ENCODE results near the gene ZNF541. TPM values are rescaled to one million over a fixed set of nuclear protein-coding genes. Genes with fewer than 3 reads are reported as not detected.
A peak's percentile ranks its signal among the peaks of the same experiment; 100 is the strongest.
"Not testable (repeated sequence)": the region's sequence is repeated elsewhere in the genome, so short reads cannot be mapped to it uniquely, and the experiment has no call there.

Gene ZNF541
- total and polyA plus RNA-seq, 4 donors = 0.22 to 0.59 (median 0.45) TPM

DNA sequence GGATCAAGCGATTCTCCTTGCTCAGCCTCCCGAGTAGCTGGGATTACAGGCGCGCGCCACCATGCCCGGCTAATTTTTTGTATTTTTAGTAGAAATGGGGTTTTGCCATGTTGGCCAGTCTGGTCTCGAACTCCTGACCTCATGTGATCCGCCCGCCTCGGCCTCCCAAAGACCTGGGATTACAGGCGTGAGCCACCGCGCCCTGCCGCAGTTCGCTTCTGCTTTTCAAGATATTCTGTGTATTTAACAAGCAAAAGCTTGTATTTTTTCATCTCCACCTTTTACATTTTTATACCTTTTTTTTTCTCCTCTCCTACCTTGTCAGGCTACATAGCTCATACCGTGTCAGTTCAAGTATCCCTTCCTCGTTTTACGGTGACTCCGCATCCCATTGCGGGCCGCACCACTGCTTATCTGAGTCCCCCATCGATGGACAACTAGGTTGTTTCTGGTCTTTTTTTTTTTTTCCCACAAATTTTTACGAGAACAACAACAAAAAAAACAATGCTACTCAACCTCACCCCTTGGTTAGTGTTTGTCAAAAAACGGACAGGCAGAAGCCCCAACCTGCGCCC, 26.8 kb upstream of the ZNF541 start:
- WGBS (ENCODE audit: insufficient coverage) = 27% methylated on average over 20 of the region's 25 CpGs
- not testable (repeated sequence) for H3K27me3 ChIP-seq (ENCODE audit: control insufficient read depth, insufficient read depth, low read length); H3K36me3 ChIP-seq (ENCODE audit: control insufficient read depth, insufficient read depth, low read length); H3K9me3 ChIP-seq (ENCODE audit: control insufficient read depth, insufficient read depth, low read length); DNase-seq (ENCODE audit: low read depth in 4 of 6, low spot score in 6 of 6)
- H3K4me1 ChIP-seq (ENCODE audit: control insufficient read depth, insufficient read depth, low read length) = peaks cover 25% of the 10 kb centered on the region
- H3K27ac ChIP-seq (ENCODE audit: low read depth, low read length) = peak overlapping the region; percentile 78
- H3K4me3 ChIP-seq (ENCODE audit: low read depth, low read length) = peak overlapping the region; percentile 68

DNA sequence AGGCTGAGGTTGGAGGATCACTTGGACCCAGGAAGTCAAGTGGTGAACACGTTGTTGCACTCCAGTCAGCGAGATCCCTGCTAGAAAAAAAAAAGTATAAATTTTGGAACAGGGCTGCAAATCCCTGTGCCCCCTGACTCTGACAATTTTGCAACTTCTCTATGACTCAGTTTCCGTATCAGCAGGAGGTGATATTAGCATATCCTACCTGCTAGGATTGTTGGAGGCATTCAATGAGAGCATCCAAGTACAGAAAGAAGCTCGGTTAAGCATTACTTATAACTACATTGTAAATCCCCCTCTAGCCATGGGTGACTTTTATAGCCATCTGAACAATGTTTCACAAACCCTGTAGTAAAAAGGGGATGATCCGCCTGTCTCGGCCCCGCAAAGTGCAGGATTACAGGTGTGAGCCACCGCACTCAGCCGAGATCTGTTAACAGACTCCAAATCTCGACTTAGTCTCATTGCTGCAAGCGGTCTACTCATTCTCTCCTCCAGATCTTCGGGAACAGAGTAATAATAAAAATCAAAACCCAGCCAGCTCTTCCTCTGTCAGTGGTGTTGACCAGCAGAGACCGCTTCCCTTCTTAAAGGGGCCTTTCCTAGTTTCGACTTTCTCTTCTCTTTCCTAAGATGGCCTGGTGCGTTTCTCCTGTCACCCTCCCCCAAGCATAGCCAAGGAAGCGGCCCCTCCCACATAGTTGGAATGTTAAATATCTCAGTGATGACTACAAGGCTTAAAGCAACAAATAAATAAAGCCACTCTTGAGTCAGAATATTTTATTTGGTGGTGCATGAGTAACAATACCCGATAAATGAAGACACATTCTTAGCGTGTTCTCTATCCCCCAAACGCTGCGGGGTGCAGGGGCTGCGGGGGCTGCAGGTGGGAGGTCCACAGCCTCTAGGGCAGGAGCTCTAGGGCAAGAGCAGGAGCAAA, 25.7 kb upstream of the ZNF541 start:
- Histone ChIP-seq H3K36me3 (ENCODE audit: control insufficient read depth, insufficient read depth, low read length) (no peaks in the 10 kb centered on the region), H3K4me3 (ENCODE audit: low read depth, low read length) (peak overlapping the region; percentile 35), H3K27me3 (ENCODE audit: control insufficient read depth, insufficient read depth, low read length) (no peaks in the 10 kb centered on the region), H3K9me3 (ENCODE audit: control insufficient read depth, insufficient read depth, low read length) (no peaks in the 10 kb centered on the region), H3K27ac (ENCODE audit: low read depth, low read length) (peak overlapping the region; percentile 71), H3K4me1 (ENCODE audit: control insufficient read depth, insufficient read depth, low read length) (peaks cover 25% of the 10 kb centered on the region)
- 16% methylated on average over 15 of the region's 21 CpGs for WGBS (ENCODE audit: insufficient coverage)
- DNase-seq (ENCODE audit: low read depth in 4 of 6, low spot score in 6 of 6) = peak in 2 of 6 donors; percentile 7 to 45

DNA sequence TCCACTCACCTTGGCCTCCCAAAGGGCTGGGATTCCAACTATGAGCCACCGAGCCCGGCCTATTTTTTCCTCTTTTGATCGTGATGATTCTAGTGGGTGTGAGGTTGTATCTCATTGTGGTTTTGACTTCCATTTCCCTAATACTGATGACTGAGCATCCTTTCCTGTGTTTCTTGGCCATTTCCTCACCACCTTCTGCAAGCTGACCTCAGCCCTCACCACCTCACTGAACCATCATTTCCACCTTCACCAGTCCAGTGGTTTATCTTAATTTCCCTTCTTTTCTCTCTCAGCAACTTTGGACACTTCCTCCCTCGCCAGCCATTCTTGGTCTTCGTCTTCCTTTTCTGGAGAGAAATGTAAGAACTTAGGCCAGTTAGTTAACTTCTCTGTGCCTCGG, 23.0 kb upstream of the ZNF541 start:
- Histone ChIP-seq H3K27ac (ENCODE audit: low read depth, low read length) (no peak overlapping the region), H3K4me3 (ENCODE audit: low read depth, low read length) (no peak overlapping the region), H3K9me3 (ENCODE audit: control insufficient read depth, insufficient read depth, low read length) (no peaks in the 10 kb centered on the region), H3K4me1 (ENCODE audit: control insufficient read depth, insufficient read depth, low read length) (peaks cover 20% of the 10 kb centered on the region), H3K36me3 (ENCODE audit: control insufficient read depth, insufficient read depth, low read length) (no peaks in the 10 kb centered on the region), H3K27me3 (ENCODE audit: control insufficient read depth, insufficient read depth, low read length) (no peaks in the 10 kb centered on the region)
- 80% methylated on average over 2 of the region's 6 CpGs for WGBS (ENCODE audit: insufficient coverage)
- DNase-seq (ENCODE audit: low read depth in 4 of 6, low spot score in 6 of 6) = no peak

DNA sequence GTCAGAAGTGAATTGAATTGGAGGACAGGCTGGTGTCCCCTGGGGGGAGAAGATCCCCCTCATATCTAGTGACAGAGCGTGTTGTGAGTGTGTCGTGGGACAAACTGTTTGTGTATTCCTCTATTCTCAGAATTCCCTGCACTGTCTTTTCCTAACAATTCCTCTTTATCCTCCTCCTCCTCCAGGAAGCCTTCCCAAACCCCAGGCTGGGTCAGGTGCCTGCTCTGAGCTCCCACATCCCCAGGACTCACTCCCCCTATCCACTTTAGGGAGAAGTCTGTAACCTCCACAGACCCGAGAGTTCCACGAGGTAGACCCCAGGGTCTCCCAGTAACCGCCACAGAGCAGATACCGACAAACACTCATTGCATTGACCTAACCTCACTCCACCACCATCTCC, 20.9 kb upstream of the ZNF541 start:
- WGBS (ENCODE audit: insufficient coverage) = 79% methylated on average over 3 of the region's 6 CpGs
- peaks cover 4% of the 10 kb centered on the region for H3K4me1 ChIP-seq (ENCODE audit: control insufficient read depth, insufficient read depth, low read length)

DNA sequence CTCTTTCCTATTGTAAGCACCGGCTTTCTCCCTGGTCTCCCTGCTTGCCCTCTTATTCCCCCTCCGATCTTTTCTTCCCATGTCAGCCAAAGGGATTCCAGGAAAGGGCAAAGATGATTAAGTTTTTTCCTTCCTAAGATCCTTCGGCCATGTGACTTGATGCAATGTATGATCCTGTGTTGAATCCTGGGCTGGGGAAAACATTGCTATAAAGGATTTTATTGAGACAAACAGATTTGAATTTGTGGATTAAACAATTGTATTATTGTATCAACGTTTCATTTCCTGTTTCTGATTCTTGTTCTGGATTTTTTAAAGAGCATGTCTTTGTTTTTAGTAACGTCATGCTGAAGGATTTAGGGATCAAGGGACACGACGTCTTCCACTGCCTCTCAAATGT, 16.9 kb upstream of the ZNF541 start:
- Histone ChIP-seq H3K9me3 (ENCODE audit: control insufficient read depth, insufficient read depth, low read length) (no peaks in the 10 kb centered on the region), H3K36me3 (ENCODE audit: control insufficient read depth, insufficient read depth, low read length) (no peaks in the 10 kb centered on the region), H3K4me1 (ENCODE audit: control insufficient read depth, insufficient read depth, low read length) (no peaks in the 10 kb centered on the region), H3K27ac (ENCODE audit: low read depth, low read length) (no peak overlapping the region), H3K27me3 (ENCODE audit: control insufficient read depth, insufficient read depth, low read length) (no peaks in the 10 kb centered on the region), H3K4me3 (ENCODE audit: low read depth, low read length) (no peak overlapping the region)
- no peak for DNase-seq (ENCODE audit: low read depth in 4 of 6, low spot score in 6 of 6)
- no CpG with 5 or more reads among the region's 7 CpGs for WGBS (ENCODE audit: insufficient coverage)

More for the DNA sequence above, 20.9 kb upstream of the ZNF541 start:
- DNase-seq (ENCODE audit: low read depth in 4 of 6, low spot score in 6 of 6) = no peak
- no peak overlapping the region for H3K4me3 ChIP-seq (ENCODE audit: low read depth, low read length)
- H3K27ac ChIP-seq (ENCODE audit: low read depth, low read length) = no peak overlapping the region
- no peaks in the 10 kb centered on the region for H3K9me3 ChIP-seq (ENCODE audit: control insufficient read depth, insufficient read depth, low read length)
- no peaks in the 10 kb centered on the region for H3K27me3 ChIP-seq (ENCODE audit: control insufficient read depth, insufficient read depth, low read length)
- no peaks in the 10 kb centered on the region for H3K36me3 ChIP-seq (ENCODE audit: control insufficient read depth, insufficient read depth, low read length)

DNA sequence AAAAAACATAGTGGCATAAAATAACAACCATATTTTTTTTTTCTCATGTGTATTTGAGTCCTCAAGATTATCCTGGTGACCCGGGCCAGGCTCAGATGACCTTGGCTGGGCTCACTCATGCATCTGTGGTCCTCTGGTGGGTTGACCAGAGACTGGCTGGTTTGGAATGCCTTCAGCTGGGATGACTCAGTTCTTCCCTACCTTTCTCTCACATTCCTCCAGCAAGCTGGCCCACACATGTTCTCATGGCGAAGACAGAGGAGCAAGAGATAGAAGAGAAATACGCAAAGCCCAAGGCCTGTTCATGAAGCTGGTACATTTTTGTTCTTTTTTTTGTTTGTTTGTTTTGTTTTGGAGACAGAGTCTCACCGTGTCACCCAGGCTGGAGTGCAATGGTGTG, 14.3 kb upstream of the ZNF541 start:
- Histone ChIP-seq H3K27me3 (ENCODE audit: control insufficient read depth, insufficient read depth, low read length) (no peaks in the 10 kb centered on the region), H3K36me3 (ENCODE audit: control insufficient read depth, insufficient read depth, low read length) (no peaks in the 10 kb centered on the region), H3K9me3 (ENCODE audit: control insufficient read depth, insufficient read depth, low read length) (no peaks in the 10 kb centered on the region), H3K4me3 (ENCODE audit: low read depth, low read length) (no peak overlapping the region), H3K27ac (ENCODE audit: low read depth, low read length) (no peak overlapping the region), H3K4me1 (ENCODE audit: control insufficient read depth, insufficient read depth, low read length) (no peaks in the 10 kb centered on the region)
- WGBS (ENCODE audit: insufficient coverage) = 85% methylated on average over 2 of the region's 4 CpGs
- no peak for DNase-seq (ENCODE audit: low read depth in 4 of 6, low spot score in 6 of 6)

DNA sequence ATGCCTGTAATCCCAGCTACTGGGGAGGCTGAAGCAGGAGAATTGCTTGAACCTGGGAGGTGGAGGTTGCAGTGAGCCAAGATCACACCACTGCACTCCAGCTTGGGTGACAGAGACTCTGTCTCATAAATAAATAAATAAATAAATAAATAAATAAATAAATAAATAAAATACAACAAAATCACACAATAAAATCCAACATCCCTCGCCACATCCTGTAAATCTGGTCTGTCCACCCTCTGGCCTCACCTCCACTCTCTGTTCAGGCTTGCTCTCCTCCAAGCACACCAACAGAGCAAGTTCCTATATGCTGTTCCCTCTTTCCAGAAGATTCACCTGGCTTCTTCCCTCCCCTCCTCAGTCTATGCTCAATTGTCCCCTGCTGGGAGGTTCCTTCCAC, 10.2 kb upstream of the ZNF541 start:
- not testable (repeated sequence) for H3K4me3 ChIP-seq (ENCODE audit: low read depth, low read length); DNase-seq (ENCODE audit: low read depth in 4 of 6, low spot score in 6 of 6); H3K4me1 ChIP-seq (ENCODE audit: control insufficient read depth, insufficient read depth, low read length); H3K27me3 ChIP-seq (ENCODE audit: control insufficient read depth, insufficient read depth, low read length); H3K36me3 ChIP-seq (ENCODE audit: control insufficient read depth, insufficient read depth, low read length); H3K9me3 ChIP-seq (ENCODE audit: control insufficient read depth, insufficient read depth, low read length); H3K27ac ChIP-seq (ENCODE audit: low read depth, low read length)
- 90% methylated on average over 1 of the region's 1 CpG for WGBS (ENCODE audit: insufficient coverage)

DNA sequence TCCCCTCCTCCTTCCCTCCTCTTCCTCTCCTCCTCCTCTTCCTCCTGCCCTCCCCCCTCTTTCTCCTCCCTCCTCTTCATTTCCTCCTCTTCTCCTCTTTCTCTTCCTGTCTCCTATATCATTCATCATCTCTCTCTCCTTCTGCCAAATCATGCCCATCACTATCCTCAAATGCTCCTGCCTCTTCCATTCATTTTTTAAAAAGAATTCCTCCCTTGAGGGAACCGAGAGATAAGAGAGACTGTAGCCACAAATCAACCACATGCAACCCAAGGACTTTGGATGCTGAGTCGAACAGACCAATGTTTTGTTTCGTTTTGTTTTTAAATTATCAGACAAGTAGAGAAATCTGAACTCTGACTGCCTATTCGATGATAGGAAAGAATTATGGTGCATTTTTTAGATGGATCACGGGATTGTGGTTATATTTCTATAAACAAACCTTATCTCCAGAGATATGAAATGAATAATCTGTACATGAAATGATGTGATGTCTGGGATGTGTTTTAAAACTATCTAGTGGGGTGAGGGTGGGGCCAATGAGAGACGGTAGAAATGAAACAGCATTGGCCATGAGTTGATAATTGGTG, 9.5 kb upstream of the ZNF541 start:
- H3K4me1 ChIP-seq (ENCODE audit: control insufficient read depth, insufficient read depth, low read length) = no peaks in the 10 kb centered on the region
- H3K27ac ChIP-seq (ENCODE audit: low read depth, low read length) = no peak overlapping the region
- no peaks in the 10 kb centered on the region for H3K27me3 ChIP-seq (ENCODE audit: control insufficient read depth, insufficient read depth, low read length)
- no peaks in the 10 kb centered on the region for H3K9me3 ChIP-seq (ENCODE audit: control insufficient read depth, insufficient read depth, low read length)
- no CpG with 5 or more reads among the region's 6 CpGs for WGBS (ENCODE audit: insufficient coverage)
- H3K36me3 ChIP-seq (ENCODE audit: control insufficient read depth, insufficient read depth, low read length) = no peaks in the 10 kb centered on the region
- no peak overlapping the region for H3K4me3 ChIP-seq (ENCODE audit: low read depth, low read length)
- DNase-seq (ENCODE audit: low read depth in 4 of 6, low spot score in 6 of 6) = no peak

DNA sequence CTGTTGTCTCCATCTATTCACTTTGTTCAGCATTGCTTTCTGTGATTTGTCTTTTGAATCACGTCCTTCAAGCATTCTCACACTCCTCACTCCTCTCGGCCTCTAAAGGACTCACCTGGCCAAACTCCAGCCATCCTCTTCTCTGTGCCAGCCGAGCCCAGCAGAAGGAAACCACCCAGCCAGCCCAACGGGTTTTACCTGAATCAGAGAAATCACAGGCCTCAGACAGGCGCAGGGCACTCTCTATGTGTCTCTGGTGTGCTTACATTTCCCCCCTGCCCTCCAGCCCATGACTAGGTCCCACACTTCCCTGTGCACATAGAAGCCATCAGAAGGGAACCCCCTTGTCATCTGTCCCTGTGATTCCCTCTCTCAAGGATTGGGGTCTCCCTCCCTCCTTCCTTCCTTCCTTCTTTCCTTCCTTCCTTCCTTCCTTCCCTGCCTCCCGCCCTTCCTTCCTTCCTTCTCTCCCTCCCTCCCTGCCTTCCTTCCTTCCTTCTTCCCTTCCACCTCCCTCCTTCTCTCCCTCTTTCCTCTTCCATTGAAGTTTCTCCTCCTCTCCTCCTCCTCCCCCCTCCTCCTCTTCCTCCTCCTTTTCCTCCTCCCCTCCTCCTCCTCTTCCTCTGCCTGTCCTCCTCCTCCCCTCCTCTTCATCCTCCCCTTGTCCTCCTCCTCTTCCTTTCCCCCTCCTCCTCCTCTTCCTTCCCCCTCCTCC, 8.8 kb upstream of the ZNF541 start:
- H3K9me3 ChIP-seq (ENCODE audit: control insufficient read depth, insufficient read depth, low read length) = no peaks in the 10 kb centered on the region
- H3K27me3 ChIP-seq (ENCODE audit: control insufficient read depth, insufficient read depth, low read length) = no peaks in the 10 kb centered on the region
- H3K4me3 ChIP-seq (ENCODE audit: low read depth, low read length) = no peak overlapping the region
- DNase-seq (ENCODE audit: low read depth in 4 of 6, low spot score in 6 of 6) = no peak
- H3K27ac ChIP-seq (ENCODE audit: low read depth, low read length) = no peak overlapping the region
- H3K4me1 ChIP-seq (ENCODE audit: control insufficient read depth, insufficient read depth, low read length) = no peaks in the 10 kb centered on the region
- WGBS (ENCODE audit: insufficient coverage) = 68% methylated on average over 6 of the region's 6 CpGs
- no peaks in the 10 kb centered on the region for H3K36me3 ChIP-seq (ENCODE audit: control insufficient read depth, insufficient read depth, low read length)

All from spinal cord (tissue), 10 donors.